K562 (cell line): Measurements from ENCODE around the gene POU3F1. TPM values are rescaled to one million over a fixed set of nuclear protein-coding genes. Genes with fewer than 3 reads are reported as not detected.
A peak's percentile ranks its signal among the peaks of the same experiment; 100 is the strongest.

ENCODE experiments used
- ASH1L ChIP-seq: fragments of 450-650 bp; IDR thresholded peaks from 2 replicates; pipeline ENCODE4 v1.6.1; 2018; ENCODE audit warnings: borderline replicate concordance, mild to moderate bottlenecking, low read depth; ENCODE audit not compliant: partially characterized antibody
- ELF2 ChIP-seq: fragments of 250-450 bp; sonication (Bioruptor Pico); IDR thresholded peaks from 2 replicates; pipeline ENCODE4 v1.5.0; 2021; ENCODE audit warnings: mild to moderate bottlenecking
- JUN ChIP-seq, 2 experiments: sonication (generic) in 1 of 2; formaldehyde crosslinking in 1 of 2; IDR thresholded peaks; 2 replicates each; pipeline versions ENCODE4 v1.6.1 to v1.8.0; 2012 to 2022; ENCODE audit warnings: borderline replicate concordance in 2 of 2, mild to moderate bottlenecking in 2 of 2, improper control_type of control experiment in 1 of 2, low read depth in 1 of 2, low read length in 1 of 2, missing genetic modification reagents in 1 of 2
- MGA ChIP-seq: fragments of 450-650 bp; IDR thresholded peaks from 2 replicates; pipeline ENCODE4 v1.6.1; 2016; ENCODE audit warnings: mild to moderate bottlenecking, moderate library complexity
- MYBL2 ChIP-seq, 2 experiments: fragments of 450-650 bp in 1 of 2; sonication (generic) in 1 of 2; formaldehyde crosslinking in 1 of 2; IDR thresholded peaks; 2 replicates each; pipeline versions ENCODE4 v1.6.1 to v1.8.1; 2017 to 2022; ENCODE audit warnings: borderline replicate concordance in 1 of 2, inconsistent platforms in 1 of 2, low read depth in 1 of 2, mild to moderate bottlenecking in 1 of 2, missing genetic modification reagents in 1 of 2, moderate library complexity in 1 of 2
- NR2C1 ChIP-seq, 2 experiments: fragments of 450-650 bp; IDR thresholded peaks; 2 replicates each; pipeline ENCODE4 v1.6.1; 2017; ENCODE audit warnings: mild to moderate bottlenecking in 2 of 2, antibody characterized with exemption in 1 of 2, inconsistent platforms in 1 of 2, missing compliant biosample characterization in 1 of 2, missing genetic modification characterization in 1 of 2
- ZC3H11A ChIP-seq: IDR thresholded peaks from 2 replicates; pipeline ENCODE4 v1.6.1; 2012; ENCODE audit warnings: low read depth, low read length, improper control_type of control experiment
- ZNF217 ChIP-seq: sonication (generic); formaldehyde crosslinking; IDR thresholded peaks from 2 replicates; pipeline ENCODE4 v1.8.0; 2022; ENCODE audit warnings: mild to moderate bottlenecking, missing genetic modification reagents
- polyA plus RNA-seq, 8 experiments: library from polyadenylated mRNA; depleted of rRNA in 4 of 8; stranded (reverse) in 5 of 8; unstranded in 3 of 8; fragments of >200 nt; fragmentation: Nextera tagmentation in 2 of 8; fragmentation: Illumina TruSeq in 1 of 8; extraction: Ambion mirVana in 2 of 8; extraction: Trizol in 1 of 8; gene quantifications; 2 replicates each; pipeline versions ENCODE4 v1.2.1 to v1.2.3, GENCODE V29; 2011 to 2014; ENCODE audit warnings: inconsistent platforms in 1 of 8, missing spikeins in 1 of 8
- total RNA-seq, 7 experiments: library from RNA; depleted of rRNA in 6 of 7; stranded (reverse); fragments of >200 nt in 6 of 7; fragmentation: Illumina TruSeq in 2 of 7; extraction: Trizol in 2 of 7; gene quantifications; 2 replicates each; pipeline versions ENCODE4 v1.2.1 to v1.2.3, GENCODE V29; 2011 to 2021; ENCODE audit warnings: low replicate concordance in 1 of 7
- TF ChIP-seq, protein P1 (sequence below): fragments of 450-650 bp; formaldehyde crosslinking; IDR thresholded peaks from 2 replicates; pipeline ENCODE4 v1.4.0; 2022; ENCODE audit warnings: missing genetic modification characterization

The POU3F1 gene
- total and polyA plus RNA-seq, 9 of the 15 experiments (the other 6 are each of a cell fraction or from before 2014, with no cell fraction given): 0.09 TPM; not detected in 8

DNA sequence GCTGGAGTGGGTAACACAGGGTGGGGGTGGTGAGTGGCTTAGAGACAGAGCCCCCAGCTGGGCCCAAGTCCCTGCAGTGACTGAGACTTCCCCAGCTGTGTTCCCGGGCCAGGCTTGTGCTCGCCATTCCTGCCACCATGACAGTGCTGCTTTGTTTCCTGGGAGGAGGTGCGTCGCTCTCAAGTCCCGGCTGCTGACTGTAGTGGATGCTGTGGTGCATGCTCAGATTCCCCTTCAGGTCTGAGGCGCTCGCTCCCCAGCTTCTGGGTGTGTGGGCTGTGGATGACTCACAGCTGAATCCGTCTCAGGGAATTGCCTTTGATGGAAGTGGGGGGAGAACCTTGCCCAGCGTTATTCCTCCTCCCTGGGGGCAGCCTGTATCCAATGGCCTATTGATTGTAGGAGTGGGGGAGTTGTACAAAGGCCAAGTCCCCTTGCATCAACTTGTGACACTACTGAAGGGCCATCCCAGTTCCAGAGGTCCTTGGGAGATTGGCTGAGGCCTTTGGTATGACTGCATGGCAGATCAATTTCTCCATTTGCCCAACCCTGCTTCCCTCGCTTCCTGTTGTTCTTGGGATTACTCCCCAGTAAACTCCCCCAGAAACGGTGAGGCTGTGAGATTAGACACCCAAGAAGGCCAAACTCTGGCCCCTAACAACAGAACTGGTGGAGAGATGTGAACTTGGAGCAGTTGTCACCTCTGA lies 17.8 kb upstream of the POU3F1 start (continued):
- TF ChIP-seq MGA: no peak
- TF ChIP-seq MYBL2 (IDR thresholded peaks at IDR 0.05; ENCODE audit: low read depth): no peak
- TF ChIP-seq MYBL2 (CRISPR knock-in tag; IDR thresholded peaks at IDR 0.05; ENCODE audit: borderline replicate concordance): no peak
- 0 out of 2 replicates have a peak, but pooled peaks have one; percentile 45 for TF ChIP-seq JUN (IDR thresholded peaks at IDR 0.05; ENCODE audit: borderline replicate concordance, low read depth, low read length)
- TF ChIP-seq JUN (CRISPR knock-in tag; IDR thresholded peaks at IDR 0.05; ENCODE audit: borderline replicate concordance): no peak
- TF ChIP-seq ASH1L: no peak
- no peak for TF ChIP-seq ELF2 (CRISPR knock-in tag)
- no peak for TF ChIP-seq ZC3H11A
- TF ChIP-seq ZNF217 (CRISPR knock-in tag): no peak
- TF ChIP-seq, protein P1, sequence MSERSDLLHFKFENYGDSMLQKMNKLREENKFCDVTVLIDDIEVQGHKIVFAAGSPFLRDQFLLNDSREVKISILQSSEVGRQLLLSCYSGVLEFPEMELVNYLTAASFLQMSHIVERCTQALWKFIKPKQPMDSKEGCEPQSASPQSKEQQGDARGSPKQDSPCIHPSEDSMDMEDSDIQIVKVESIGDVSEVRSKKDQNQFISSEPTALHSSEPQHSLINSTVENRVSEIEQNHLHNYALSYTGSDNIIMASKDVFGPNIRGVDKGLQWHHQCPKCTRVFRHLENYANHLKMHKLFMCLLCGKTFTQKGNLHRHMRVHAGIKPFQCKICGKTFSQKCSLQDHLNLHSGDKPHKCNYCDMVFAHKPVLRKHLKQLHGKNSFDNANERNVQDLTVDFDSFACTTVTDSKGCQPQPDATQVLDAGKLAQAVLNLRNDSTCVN: no peak
- no peak for TF ChIP-seq NR2C1 (IDR thresholded peaks at IDR 0.05)
- TF ChIP-seq NR2C1 (tag; IDR thresholded peaks at IDR 0.05): no peak
